Transverse colon (tissue), 4 donors: ENCODE measurements around the gene FAM3C. TPM values are rescaled to one million over a fixed set of nuclear protein-coding genes. Genes with fewer than 3 reads are reported as not detected.
A peak's percentile ranks its signal among the peaks of the same experiment; 100 is the strongest.

Experiments used
- DNase-seq: peaks from one replicate; pipeline ENCODE4 v3.0.0-alpha.2; 2019
- H3K27ac ChIP-seq, 4 donors: fragments of 200-600 bp; sonication (generic); 2 replicates each; pipeline ENCODE4 v1.5.1; 2016 to 2018; ENCODE audit warnings: inconsistent platforms in 4 of 4
- H3K27me3 ChIP-seq: fragments of 200-600 bp; sonication (generic); 2 replicates; pipeline ENCODE4 v1.5.1; 2017; ENCODE audit warnings: inconsistent platforms
- H3K36me3 ChIP-seq, 4 donors: fragments of 200-600 bp; sonication (generic); 2 replicates each; pipeline ENCODE4 v1.5.1; 2017 to 2019; ENCODE audit warnings: inconsistent platforms in 4 of 4
- H3K4me1 ChIP-seq, 4 donors: fragments of 200-600 bp; sonication (generic); 2 replicates each; pipeline ENCODE4 v1.5.1; 2017 to 2020; ENCODE audit warnings: inconsistent platforms in 4 of 4
- H3K4me3 ChIP-seq, 4 donors: fragments of 200-600 bp; sonication (generic); 1 replicate in 1 of 4; 2 replicates in 3 of 4; pipeline versions ENCODE4 v1.5.1 to v1.6.1; 2017 to 2019; ENCODE audit warnings: inconsistent platforms in 4 of 4
- H3K9me3 ChIP-seq, 2 donors: fragments of 200-600 bp; sonication (generic); 2 replicates each; pipeline ENCODE4 v1.5.1; 2017 to 2019; ENCODE audit warnings: inconsistent platforms in 2 of 2
- EP300 ChIP-seq: sonication (generic); formaldehyde crosslinking; IDR thresholded peaks from one replicate; pipeline ENCODE4 v1.6.1; 2017; ENCODE audit warnings: antibody characterized with exemption, low read depth
- POLR2A ChIP-seq: fragments of 450-650 bp; IDR thresholded peaks from one replicate; pipeline ENCODE4 v1.6.1; 2016; ENCODE audit warnings: antibody characterized with exemption, mild to moderate bottlenecking, moderate library complexity
- POLR2AphosphoS5 ChIP-seq, 3 donors: sonication (generic); formaldehyde crosslinking; IDR thresholded peaks; one replicate each; pipeline ENCODE4 v1.6.1; 2016; ENCODE audit warnings: antibody characterized with exemption in 3 of 3
- WGBS, 2 donors: methylation state at CpG; one replicate each; pipeline ENCODE4 v1.1.5; 2018; ENCODE audit warnings: low coverage in 1 of 2; 5-methylcytosine and 5-hydroxymethylcytosine counted together
- in situ Hi-C, 4 donors: fragments of 200-750 bp; cut with MboI; loops; one replicate each; pipeline versions ENCODE4 v1.15.0 to v1.15.1; 2017; ENCODE audit warnings: low sequenced_read_pairs in 3 of 4, low pct_ligation_motif_present in 1 of 4, low pct_unique_long_range_greater_than_20kb in 1 of 4
- intact Hi-C: fragments of 100-400 bp; cut with DNase I; formaldehyde crosslinking; loops from one replicate; pipeline ENCODE4 v1.15.1; 2023; ENCODE audit warnings: low total_unique reads
- total RNA-seq, 4 donors: library from RNA; depleted of rRNA; stranded (reverse); fragments of >200 nt; gene quantifications; one replicate each; pipeline ENCODE4 v1.1.0, GENCODE V29; 2016
- TF ChIP-seq, protein P1 (sequence below), 5 experiments: fragments of 200-600 bp in 3 of 5; fragments of 450-650 bp in 2 of 5; sonication (generic) in 3 of 5; IDR thresholded peaks; 1 replicate in 2 of 5; 2 replicates in 3 of 5; pipeline ENCODE4 v1.5.1; 2016 to 2017; ENCODE audit warnings: antibody characterized with exemption in 5 of 5, inconsistent platforms in 3 of 5, mild to moderate bottlenecking in 2 of 5, moderate library complexity in 1 of 5

The FAM3C gene, protein sequence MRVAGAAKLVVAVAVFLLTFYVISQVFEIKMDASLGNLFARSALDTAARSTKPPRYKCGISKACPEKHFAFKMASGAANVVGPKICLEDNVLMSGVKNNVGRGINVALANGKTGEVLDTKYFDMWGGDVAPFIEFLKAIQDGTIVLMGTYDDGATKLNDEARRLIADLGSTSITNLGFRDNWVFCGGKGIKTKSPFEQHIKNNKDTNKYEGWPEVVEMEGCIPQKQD
- 10 to 100 TPM in 3 of 4 donors, 1 to 10 TPM in 1; 9.0 to 48.9 (median 33.6) TPM for total RNA-seq

DNA sequence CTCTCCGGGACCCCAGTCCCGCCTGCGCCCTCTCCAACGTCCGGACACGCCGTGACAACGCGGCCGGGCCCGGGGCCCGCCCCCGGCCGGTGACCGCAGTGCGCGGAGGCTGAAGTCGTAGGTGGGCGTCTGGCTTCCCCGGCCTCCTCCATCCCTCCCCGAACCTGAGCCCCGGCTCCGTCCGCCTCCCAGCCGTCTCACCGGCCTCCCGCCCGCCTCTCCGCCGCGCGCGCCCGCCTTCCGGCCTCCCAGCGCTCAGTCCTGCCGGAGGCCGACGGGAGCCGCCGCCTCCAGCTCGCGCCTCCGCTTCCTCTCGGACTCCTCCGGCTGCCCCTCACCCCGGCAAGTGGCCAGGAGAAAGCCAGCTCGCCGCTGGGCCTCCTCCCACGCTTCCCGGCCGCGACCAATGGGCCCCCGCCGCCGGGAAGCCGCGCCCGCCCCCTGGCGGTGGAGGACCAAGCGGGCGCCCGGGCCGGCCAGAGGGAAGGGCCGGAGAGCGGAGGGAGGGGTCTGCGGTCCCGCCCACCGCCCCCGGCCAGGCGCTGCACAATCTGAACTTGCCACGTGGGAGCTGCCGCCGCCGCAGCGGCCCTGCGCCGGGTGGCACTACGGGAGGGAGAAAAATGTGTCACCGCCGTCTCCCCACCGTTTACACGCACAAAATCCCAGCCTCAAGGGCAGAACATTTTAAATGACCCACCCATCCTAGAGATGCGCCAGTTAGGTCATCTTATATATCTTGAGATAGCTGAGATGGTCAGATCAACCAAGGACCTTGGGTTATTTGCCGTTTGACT is at the start of gene FAM3C:
FAM3C (minus strand) TSS at position 348 of the 797 bp plus-strand sequence. CDS start 13,339 bp downstream, outside the sequence.
- Histone ChIP-seq H3K4me1 (peaks cover 0 to 39% (median 20%) of the 10 kb centered on the region in 4 donors), H3K27me3 (no peaks in the 10 kb centered on the region), H3K27ac (peak within 1 kb of the TSS; percentile 88 to 96 (median 92)), H3K9me3 (no peaks in the 10 kb centered on the region), H3K4me3 (peak within 1 kb of the TSS; percentile 54 to 99 (median 88)), H3K36me3 (peaks cover 0 to 8% (median 0%) of the 10 kb centered on the region in 4 donors)
- 1% methylated on average over 10 to 58 of the region's 85 CpGs for WGBS, 2 donors
- TF ChIP-seq EP300 (no peak), POLR2A (peak; percentile 85), POLR2AphosphoS5 (IDR thresholded peaks at IDR 0.05) (peak; percentile 81 to 94 (median 91))
- TF ChIP-seq, protein P1, sequence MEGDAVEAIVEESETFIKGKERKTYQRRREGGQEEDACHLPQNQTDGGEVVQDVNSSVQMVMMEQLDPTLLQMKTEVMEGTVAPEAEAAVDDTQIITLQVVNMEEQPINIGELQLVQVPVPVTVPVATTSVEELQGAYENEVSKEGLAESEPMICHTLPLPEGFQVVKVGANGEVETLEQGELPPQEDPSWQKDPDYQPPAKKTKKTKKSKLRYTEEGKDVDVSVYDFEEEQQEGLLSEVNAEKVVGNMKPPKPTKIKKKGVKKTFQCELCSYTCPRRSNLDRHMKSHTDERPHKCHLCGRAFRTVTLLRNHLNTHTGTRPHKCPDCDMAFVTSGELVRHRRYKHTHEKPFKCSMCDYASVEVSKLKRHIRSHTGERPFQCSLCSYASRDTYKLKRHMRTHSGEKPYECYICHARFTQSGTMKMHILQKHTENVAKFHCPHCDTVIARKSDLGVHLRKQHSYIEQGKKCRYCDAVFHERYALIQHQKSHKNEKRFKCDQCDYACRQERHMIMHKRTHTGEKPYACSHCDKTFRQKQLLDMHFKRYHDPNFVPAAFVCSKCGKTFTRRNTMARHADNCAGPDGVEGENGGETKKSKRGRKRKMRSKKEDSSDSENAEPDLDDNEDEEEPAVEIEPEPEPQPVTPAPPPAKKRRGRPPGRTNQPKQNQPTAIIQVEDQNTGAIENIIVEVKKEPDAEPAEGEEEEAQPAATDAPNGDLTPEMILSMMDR (IDR thresholded peaks at IDR 0.05), result peak; percentile 65 to 98 (median 97)
- in situ Hi-C loops, result no loop called here
- intact Hi-C loops, result no loop called here
- DNase-seq, result peak; percentile 90

GRCh38 chr7:121442845-121443244 is 46.7 kb upstream of the FAM3C start:
- in situ Hi-C loops (no loop called here), intact Hi-C loops (no loop called here)
- Histone ChIP-seq H3K27ac (no peak overlapping the region), H3K36me3 (no peaks in the 10 kb centered on the region), H3K4me1 (peaks cover 0 to 27% (median 9%) of the 10 kb centered on the region in 4 donors), H3K27me3 (no peaks in the 10 kb centered on the region), H3K4me3 (no peak overlapping the region), H3K9me3 (no peaks in the 10 kb centered on the region)
- TF ChIP-seq EP300 (no peak), POLR2A (no peak), POLR2AphosphoS5 (IDR thresholded peaks at IDR 0.05) (no peak)
- TF ChIP-seq, protein P1 (IDR thresholded peaks at IDR 0.05), result no peak
- DNase-seq, result no peak
- 72 to 78% methylated on average over 1 to 2 of the region's 2 CpGs for WGBS, 2 donors

GRCh38 chr7:121440857-121441503 is 44.9 kb upstream of the FAM3C start:
- intact Hi-C loops, result no loop called here
- Histone ChIP-seq H3K4me3 (peak overlapping the region in 1 of 4 donors; percentile 18), H3K27ac (peak overlapping the region in 2 of 4 donors; percentile 12 to 53), H3K36me3 (no peaks in the 10 kb centered on the region), H3K9me3 (no peaks in the 10 kb centered on the region), H3K4me1 (peaks cover 0 to 18% (median 9%) of the 10 kb centered on the region in 4 donors), H3K27me3 (no peaks in the 10 kb centered on the region)
- TF ChIP-seq POLR2AphosphoS5 (IDR thresholded peaks at IDR 0.05) (no peak), POLR2A (no peak), EP300 (no peak)
- TF ChIP-seq, protein P1 (IDR thresholded peaks at IDR 0.05), result no peak
- peak; percentile 20 for DNase-seq
- in situ Hi-C loops, result no loop called here
- WGBS, 2 donors, result 67 to 78% methylated on average over 9 to 18 of the region's 18 CpGs
